Measurements from ENCODE around the gene CAMK2N1. TPM values are rescaled to one million over a fixed set of nuclear protein-coding genes. Genes with fewer than 3 reads are reported as not detected.

CAMK2N1 gene
- total and polyA plus RNA-seq, 2 of the 13 experiments (the other 11 are each of a cell fraction or from before 2014, with no cell fraction given), result 38.0 to 38.6 TPM

DNA sequence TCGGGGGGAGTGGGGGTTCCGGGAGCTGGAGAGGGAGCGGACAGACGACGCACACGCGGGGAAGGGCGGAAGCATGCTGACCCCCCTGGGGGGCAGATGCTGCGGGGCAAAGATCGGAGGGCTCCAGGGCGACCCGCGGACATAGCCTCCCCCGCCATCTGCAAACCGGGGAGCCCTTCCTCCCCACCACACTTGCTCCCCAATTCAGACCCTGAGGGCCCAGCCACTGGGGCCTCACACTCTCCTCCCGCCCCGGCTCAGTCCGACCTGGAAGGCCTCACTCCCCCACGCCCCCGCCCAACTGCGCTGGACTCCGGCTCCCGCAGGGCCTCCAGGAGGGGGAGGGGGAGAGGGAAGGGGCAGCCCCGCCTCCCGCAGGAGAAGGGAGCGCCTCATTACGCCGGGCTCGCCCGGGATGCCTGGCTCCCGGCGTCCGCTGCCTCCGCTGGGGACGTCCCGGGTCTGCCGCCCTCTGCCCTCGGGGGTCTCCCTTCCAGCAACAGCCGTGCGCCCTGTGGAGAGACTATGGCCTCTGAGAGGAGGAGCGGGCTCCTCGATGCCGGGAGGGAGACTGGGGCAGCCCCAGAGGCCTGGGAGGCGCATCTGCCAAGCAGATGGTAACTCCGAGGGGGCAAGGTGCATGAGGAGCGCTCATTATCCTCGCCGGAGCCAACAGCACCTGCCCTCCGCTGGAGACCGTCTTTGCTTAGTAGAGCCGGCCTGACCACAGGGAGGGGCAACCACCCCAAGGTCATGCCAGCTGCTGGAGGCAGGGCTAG, 636 bp upstream of the CAMK2N1 start (continued):
- TF ChIP-seq, protein P1, sequence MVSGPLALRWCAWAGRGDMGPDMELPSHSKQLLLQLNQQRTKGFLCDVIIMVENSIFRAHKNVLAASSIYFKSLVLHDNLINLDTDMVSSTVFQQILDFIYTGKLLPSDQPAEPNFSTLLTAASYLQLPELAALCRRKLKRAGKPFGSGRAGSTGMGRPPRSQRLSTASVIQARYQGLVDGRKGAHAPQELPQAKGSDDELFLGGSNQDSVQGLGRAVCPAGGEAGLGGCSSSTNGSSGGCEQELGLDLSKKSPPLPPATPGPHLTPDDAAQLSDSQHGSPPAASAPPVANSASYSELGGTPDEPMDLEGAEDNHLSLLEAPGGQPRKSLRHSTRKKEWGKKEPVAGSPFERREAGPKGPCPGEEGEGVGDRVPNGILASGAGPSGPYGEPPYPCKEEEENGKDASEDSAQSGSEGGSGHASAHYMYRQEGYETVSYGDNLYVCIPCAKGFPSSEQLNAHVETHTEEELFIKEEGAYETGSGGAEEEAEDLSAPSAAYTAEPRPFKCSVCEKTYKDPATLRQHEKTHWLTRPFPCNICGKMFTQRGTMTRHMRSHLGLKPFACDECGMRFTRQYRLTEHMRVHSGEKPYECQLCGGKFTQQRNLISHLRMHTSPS (CRISPR knock-in tag; IDR thresholded peaks at IDR 0.05; ENCODE audit: low read depth), result peak; percentile 87
- no peak for TF ChIP-seq NCOA5 (CRISPR knock-in tag; IDR thresholded peaks at IDR 0.05)
- peak; percentile 11; the same call in 1 of the 2 replicates for TF ChIP-seq ZNF235 (CRISPR knock-in tag; IDR thresholded peaks at IDR 0.05; ENCODE audit: borderline replicate concordance)
- TF ChIP-seq MBD4 (IDR thresholded peaks at IDR 0.05; ENCODE audit: borderline replicate concordance, low read length), result no peak
- TF ChIP-seq MTF1 (CRISPR knock-in tag; IDR thresholded peaks at IDR 0.05), result no peak
- no peak for TF ChIP-seq SP1 (IDR thresholded peaks at IDR 0.05)
- TF ChIP-seq SP1 (CRISPR knock-in tag; IDR thresholded peaks at IDR 0.05), result peak; percentile 27; the same call in 1 of the 2 replicates
- no peak; the same call in 1 of the 2 replicates for TF ChIP-seq ARHGAP35 (CRISPR knock-in tag; IDR thresholded peaks at IDR 0.05; ENCODE audit: borderline replicate concordance)
- TF ChIP-seq ZNF263 (CRISPR knock-in tag; IDR thresholded peaks at IDR 0.05), result peak; percentile 35; the same call in 1 of the 2 replicates
- TF ChIP-seq ZNF343 (CRISPR knock-in tag; IDR thresholded peaks at IDR 0.05), result 0 out of 2 replicates have a peak, but pooled peaks have one; percentile 32
- TF ChIP-seq, protein P2, sequence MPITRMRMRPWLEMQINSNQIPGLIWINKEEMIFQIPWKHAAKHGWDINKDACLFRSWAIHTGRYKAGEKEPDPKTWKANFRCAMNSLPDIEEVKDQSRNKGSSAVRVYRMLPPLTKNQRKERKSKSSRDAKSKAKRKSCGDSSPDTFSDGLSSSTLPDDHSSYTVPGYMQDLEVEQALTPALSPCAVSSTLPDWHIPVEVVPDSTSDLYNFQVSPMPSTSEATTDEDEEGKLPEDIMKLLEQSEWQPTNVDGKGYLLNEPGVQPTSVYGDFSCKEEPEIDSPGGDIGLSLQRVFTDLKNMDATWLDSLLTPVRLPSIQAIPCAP (CRISPR knock-in tag; IDR thresholded peaks at IDR 0.05; ENCODE audit: low read depth), result 0 out of 2 replicates have a peak, but pooled peaks have one; percentile 19
- TF ChIP-seq ZNF460 (CRISPR knock-in tag; IDR thresholded peaks at IDR 0.05; ENCODE audit: borderline replicate concordance), result no peak
- 0 out of 2 replicates have a peak, but pooled peaks have one; percentile 52 for TF ChIP-seq ZMYM2 (CRISPR knock-in tag; IDR thresholded peaks at IDR 0.05)
- TF ChIP-seq, protein P3, sequence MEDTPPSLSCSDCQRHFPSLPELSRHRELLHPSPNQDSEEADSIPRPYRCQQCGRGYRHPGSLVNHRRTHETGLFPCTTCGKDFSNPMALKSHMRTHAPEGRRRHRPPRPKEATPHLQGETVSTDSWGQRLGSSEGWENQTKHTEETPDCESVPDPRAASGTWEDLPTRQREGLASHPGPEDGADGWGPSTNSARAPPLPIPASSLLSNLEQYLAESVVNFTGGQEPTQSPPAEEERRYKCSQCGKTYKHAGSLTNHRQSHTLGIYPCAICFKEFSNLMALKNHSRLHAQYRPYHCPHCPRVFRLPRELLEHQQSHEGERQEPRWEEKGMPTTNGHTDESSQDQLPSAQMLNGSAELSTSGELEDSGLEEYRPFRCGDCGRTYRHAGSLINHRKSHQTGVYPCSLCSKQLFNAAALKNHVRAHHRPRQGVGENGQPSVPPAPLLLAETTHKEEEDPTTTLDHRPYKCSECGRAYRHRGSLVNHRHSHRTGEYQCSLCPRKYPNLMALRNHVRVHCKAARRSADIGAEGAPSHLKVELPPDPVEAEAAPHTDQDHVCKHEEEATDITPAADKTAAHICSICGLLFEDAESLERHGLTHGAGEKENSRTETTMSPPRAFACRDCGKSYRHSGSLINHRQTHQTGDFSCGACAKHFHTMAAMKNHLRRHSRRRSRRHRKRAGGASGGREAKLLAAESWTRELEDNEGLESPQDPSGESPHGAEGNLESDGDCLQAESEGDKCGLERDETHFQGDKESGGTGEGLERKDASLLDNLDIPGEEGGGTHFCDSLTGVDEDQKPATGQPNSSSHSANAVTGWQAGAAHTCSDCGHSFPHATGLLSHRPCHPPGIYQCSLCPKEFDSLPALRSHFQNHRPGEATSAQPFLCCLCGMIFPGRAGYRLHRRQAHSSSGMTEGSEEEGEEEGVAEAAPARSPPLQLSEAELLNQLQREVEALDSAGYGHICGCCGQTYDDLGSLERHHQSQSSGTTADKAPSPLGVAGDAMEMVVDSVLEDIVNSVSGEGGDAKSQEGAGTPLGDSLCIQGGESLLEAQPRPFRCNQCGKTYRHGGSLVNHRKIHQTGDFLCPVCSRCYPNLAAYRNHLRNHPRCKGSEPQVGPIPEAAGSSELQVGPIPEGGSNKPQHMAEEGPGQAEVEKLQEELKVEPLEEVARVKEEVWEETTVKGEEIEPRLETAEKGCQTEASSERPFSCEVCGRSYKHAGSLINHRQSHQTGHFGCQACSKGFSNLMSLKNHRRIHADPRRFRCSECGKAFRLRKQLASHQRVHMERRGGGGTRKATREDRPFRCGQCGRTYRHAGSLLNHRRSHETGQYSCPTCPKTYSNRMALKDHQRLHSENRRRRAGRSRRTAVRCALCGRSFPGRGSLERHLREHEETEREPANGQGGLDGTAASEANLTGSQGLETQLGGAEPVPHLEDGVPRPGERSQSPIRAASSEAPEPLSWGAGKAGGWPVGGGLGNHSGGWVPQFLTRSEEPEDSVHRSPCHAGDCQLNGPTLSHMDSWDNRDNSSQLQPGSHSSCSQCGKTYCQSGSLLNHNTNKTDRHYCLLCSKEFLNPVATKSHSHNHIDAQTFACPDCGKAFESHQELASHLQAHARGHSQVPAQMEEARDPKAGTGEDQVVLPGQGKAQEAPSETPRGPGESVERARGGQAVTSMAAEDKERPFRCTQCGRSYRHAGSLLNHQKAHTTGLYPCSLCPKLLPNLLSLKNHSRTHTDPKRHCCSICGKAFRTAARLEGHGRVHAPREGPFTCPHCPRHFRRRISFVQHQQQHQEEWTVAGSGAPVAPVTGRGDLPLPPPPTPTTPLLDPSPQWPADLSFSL (CRISPR knock-in tag; IDR thresholded peaks at IDR 0.05), result no peak
- no peak for TF ChIP-seq ZFP82 (CRISPR knock-in tag; IDR thresholded peaks at IDR 0.05; ENCODE audit: borderline replicate concordance)
- no peak for TF ChIP-seq JARID2 (CRISPR knock-in tag; IDR thresholded peaks at IDR 0.05; ENCODE audit: insufficient replicate concordance)
- peak; percentile 61; the same call in 1 of the 2 replicates for TF ChIP-seq HES4 (CRISPR knock-in tag; IDR thresholded peaks at IDR 0.05; ENCODE audit: borderline replicate concordance)
- TF ChIP-seq ZSCAN12 (CRISPR knock-in tag; IDR thresholded peaks at IDR 0.05), result no peak
- TF ChIP-seq, protein P4, sequence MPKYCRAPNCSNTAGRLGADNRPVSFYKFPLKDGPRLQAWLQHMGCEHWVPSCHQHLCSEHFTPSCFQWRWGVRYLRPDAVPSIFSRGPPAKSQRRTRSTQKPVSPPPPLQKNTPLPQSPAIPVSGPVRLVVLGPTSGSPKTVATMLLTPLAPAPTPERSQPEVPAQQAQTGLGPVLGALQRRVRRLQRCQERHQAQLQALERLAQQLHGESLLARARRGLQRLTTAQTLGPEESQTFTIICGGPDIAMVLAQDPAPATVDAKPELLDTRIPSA (CRISPR knock-in tag; IDR thresholded peaks at IDR 0.05; ENCODE audit: borderline replicate concordance), result no peak
